ENCODE measurements around the gene MFAP4. TPM values are rescaled to one million over a fixed set of nuclear protein-coding genes. Genes with fewer than 3 reads are reported as not detected.
A peak's percentile ranks its signal among the peaks of the same experiment; 100 is the strongest.

The MFAP4 gene
- total RNA-seq, 4 donors from 2014 or later: 30.6 to 131 (median 53.4) TPM

GRCh38 chr17:19413761-19414160 is 26.8 kb upstream of the MFAP4 start:
- H3K36me3 ChIP-seq: no peaks in the 10 kb centered on the region
- 72 to 90% methylated on average over 5 of the region's 5 CpGs for WGBS, 2 donors

GRCh38 chr17:19412984-19413383 is 26.0 kb upstream of the MFAP4 start:
- Histone ChIP-seq H3K36me3 (no peaks in the 10 kb centered on the region), H3K27me3 (no peaks in the 10 kb centered on the region), H3K4me1 (peaks cover 0 to 18% (median 0%) of the 10 kb centered on the region in 4 donors), H3K4me3 (no peak overlapping the region), H3K27ac (no peak overlapping the region), H3K9me3 (no peaks in the 10 kb centered on the region)
- TF ChIP-seq POLR2A (IDR thresholded peaks at IDR 0.05) (no peak), EP300 (IDR thresholded peaks at IDR 0.05) (no peak), CTCF (IDR thresholded peaks at IDR 0.05) (no peak)
- DNase-seq (ENCODE audit: low spot score in 2 of 2): no peak
- WGBS, 2 donors: 79 to 85% methylated on average over 12 of the region's 12 CpGs

More at GRCh38 chr17:19413761-19414160, 26.8 kb upstream of the MFAP4 start:
- DNase-seq (ENCODE audit: low spot score in 2 of 2): no peak
- Histone ChIP-seq H3K27me3 (no peaks in the 10 kb centered on the region), H3K4me1 (peaks cover 0 to 18% (median 0%) of the 10 kb centered on the region in 4 donors), H3K4me3 (no peak overlapping the region), H3K27ac (no peak overlapping the region), H3K9me3 (no peaks in the 10 kb centered on the region)
- no peak for TF ChIP-seq EP300 (IDR thresholded peaks at IDR 0.05)
- TF ChIP-seq CTCF (IDR thresholded peaks at IDR 0.05): no peak
- TF ChIP-seq POLR2A (IDR thresholded peaks at IDR 0.05): no peak

DNA sequence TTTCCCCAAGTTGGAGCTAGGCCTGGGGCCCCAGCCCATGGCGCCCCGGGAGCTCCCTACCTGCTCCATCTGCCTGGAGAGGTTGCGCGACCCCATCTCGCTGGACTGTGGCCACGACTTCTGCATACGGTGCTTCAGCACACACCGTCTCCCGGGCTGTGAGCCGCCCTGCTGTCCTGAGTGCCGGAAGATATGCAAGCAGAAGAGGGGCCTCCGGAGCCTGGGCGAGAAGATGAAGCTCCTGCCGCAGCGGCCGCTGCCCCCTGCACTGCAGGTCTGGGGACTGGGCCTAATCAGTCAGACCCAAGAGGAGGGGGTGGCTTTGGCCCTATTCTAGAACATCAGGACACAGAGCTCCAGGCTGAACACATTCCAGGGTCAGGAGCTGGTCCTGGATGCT is 25.5 kb upstream of the MFAP4 start:
- Histone ChIP-seq H3K36me3 (no peaks in the 10 kb centered on the region), H3K4me3 (no peak overlapping the region), H3K4me1 (peaks cover 0 to 13% (median 0%) of the 10 kb centered on the region in 4 donors), H3K9me3 (no peaks in the 10 kb centered on the region), H3K27ac (no peak overlapping the region), H3K27me3 (no peaks in the 10 kb centered on the region)
- DNase-seq (ENCODE audit: low spot score in 2 of 2): no peak
- WGBS, 2 donors: 94 to 100% methylated on average over 10 to 16 of the region's 16 CpGs
- TF ChIP-seq CTCF (IDR thresholded peaks at IDR 0.05): no peak
- no peak for TF ChIP-seq POLR2A (IDR thresholded peaks at IDR 0.05)
- TF ChIP-seq EP300 (IDR thresholded peaks at IDR 0.05): no peak

GRCh38 chr17:19411631-19412030 is 24.6 kb upstream of the MFAP4 start:
- Histone ChIP-seq H3K36me3 (no peaks in the 10 kb centered on the region), H3K4me3 (no peak overlapping the region), H3K9me3 (no peaks in the 10 kb centered on the region), H3K27ac (no peak overlapping the region), H3K27me3 (no peaks in the 10 kb centered on the region), H3K4me1 (peaks cover 0 to 12% (median 0%) of the 10 kb centered on the region in 4 donors)
- TF ChIP-seq POLR2A (IDR thresholded peaks at IDR 0.05) (no peak), EP300 (IDR thresholded peaks at IDR 0.05) (no peak), CTCF (IDR thresholded peaks at IDR 0.05) (no peak)
- WGBS, 2 donors: 67 to 73% methylated on average over 9 of the region's 9 CpGs
- DNase-seq (ENCODE audit: low spot score in 2 of 2): no peak

- H3K9me3 ChIP-seq: no peaks in the 10 kb centered on the region
- no peaks in the 10 kb centered on the region for H3K36me3 ChIP-seq
- peak within 1 kb of the TSS in 2 of 4 donors; percentile 23 to 31 for H3K4me3 ChIP-seq
- H3K27me3 ChIP-seq: no peaks in the 10 kb centered on the region
- no peak for DNase-seq (ENCODE audit: low spot score in 2 of 2)
- peak in 1 of 5 experiments; percentile 15 for TF ChIP-seq CTCF (IDR thresholded peaks at IDR 0.05)
- no peak for TF ChIP-seq POLR2A (IDR thresholded peaks at IDR 0.05)
- peaks cover 0 to 12% (median 0%) of the 10 kb centered on the region in 4 donors for H3K4me1 ChIP-seq
- H3K27ac ChIP-seq: peak within 1 kb of the TSS in 1 of 4 donors; percentile 17
- WGBS, 2 donors: 21 to 22% methylated on average over 23 of the region's 23 CpGs
Observed at GRCh38 chr17:19410875-19411620, 24.1 kb upstream of the MFAP4 start, which contains the start of gene RNF112. Gene RNF112 (plus strand): TSS chr17:19411232. CDS start chr17:19411409, 177 bp downstream.
